GM18507 (cell line): ENCODE measurements around the gene RTEL1.

Experiments
- DNase-seq: peaks from one replicate; pipeline ENCODE4 v3.0.0; 2011; ENCODE audit warnings: low read depth; ENCODE audit not compliant: insufficient read length; ENCODE audit errors: extremely low spot score
- FAIRE-seq: peaks from 2 replicates; lab custom pipeline; 2011; peaks lifted over from hg19 to GRCh38; lab: Jason Lieb, UNC

The RTEL1 gene

GRCh38 chr20:63696306-63696627 lies 38.2 kb downstream of the RTEL1 start:
- FAIRE-seq (no peak), DNase-seq (no peak)

GRCh38 chr20:63696628-63697356 lies 38.7 kb downstream of the RTEL1 start, which contains the start of gene TNFRSF6B:
Gene TNFRSF6B (plus strand): TSS chr20:63696652. CDS start chr20:63696768, 116 bp downstream.
- DNase-seq (no peak), FAIRE-seq (no peak)

- DNase-seq: no peak
- no peak for FAIRE-seq
These were observed 39.3 kb downstream of the RTEL1 start for GRCh38 chr20:63697357-63697867.

GRCh38 chr20:63697868-63698545 lies 39.9 kb downstream of the RTEL1 start:
- DNase-seq: no peak
- FAIRE-seq: no peak

- FAIRE-seq (no peak), DNase-seq (no peak)
These were observed 40.8 kb downstream of the RTEL1 start for GRCh38 chr20:63698739-63699465.

GRCh38 chr20:63699466-63700198 lies 41.5 kb downstream of the RTEL1 start:
- DNase-seq (no peak), FAIRE-seq (no peak)

- DNase-seq: no peak
- FAIRE-seq: no peak
These were observed 42.3 kb downstream of the RTEL1 start for GRCh38 chr20:63700199-63701050.

- FAIRE-seq (no peak), DNase-seq (no peak)
These were observed 42.9 kb downstream of the RTEL1 start for GRCh38 chr20:63701051-63701328.

GRCh38 chr20:63701329-63702035 lies 43.4 kb downstream of the RTEL1 start:
- FAIRE-seq (no peak), DNase-seq (no peak)

GRCh38 chr20:63702036-63702665 lies 44.0 kb downstream of the RTEL1 start:
- no peak for DNase-seq
- FAIRE-seq: no peak

GRCh38 chr20:63702751-63703470 lies 44.8 kb downstream of the RTEL1 start:
- no peak for FAIRE-seq
- DNase-seq: no peak

- no peak for DNase-seq
- FAIRE-seq: no peak
These were observed 45.4 kb downstream of the RTEL1 start for GRCh38 chr20:63703471-63703975.

GRCh38 chr20:63703976-63704748 lies 46.0 kb downstream of the RTEL1 start:
- FAIRE-seq (no peak), DNase-seq (no peak)

- FAIRE-seq (no peak), DNase-seq (no peak)
These were observed 46.6 kb downstream of the RTEL1 start for GRCh38 chr20:63704749-63705117.

- FAIRE-seq: no peak
- DNase-seq: no peak
These were observed 47.3 kb downstream of the RTEL1 start for GRCh38 chr20:63705232-63706026.
